Measurements from ENCODE around the gene CD34. TPM values are rescaled to one million over a fixed set of nuclear protein-coding genes. Genes with fewer than 3 reads are reported as not detected.

Gene CD34
- total RNA-seq, 1 donor from 2014 or later = 277 TPM

DNA sequence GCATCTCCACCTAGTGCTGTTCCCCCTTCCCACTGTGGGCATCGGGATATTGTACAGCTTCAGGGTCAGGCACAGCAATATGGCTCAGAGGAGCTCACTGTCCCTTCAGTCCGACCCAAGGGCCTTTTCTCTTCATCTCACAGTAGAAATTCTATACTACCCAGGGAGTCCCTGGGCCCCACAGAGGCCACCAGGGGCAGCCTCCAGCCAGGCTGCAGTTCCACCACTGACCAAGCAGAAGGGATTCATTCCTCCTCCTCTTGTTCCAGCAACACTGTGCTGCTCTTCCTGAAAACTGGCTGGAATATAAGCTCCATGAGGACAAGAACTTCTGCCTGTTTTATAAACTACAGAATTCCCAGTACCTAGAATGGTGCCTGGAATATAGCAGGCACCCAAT, 70.5 kb downstream of the CD34 start:
- Mint-ChIP-seq H3K4me3 (ENCODE audit: unreplicated experiment) (no peak overlapping the region), H3K27me3 (ENCODE audit: unreplicated experiment) (peaks cover 4% of the 10 kb centered on the region), H3K9me3 (ENCODE audit: unreplicated experiment) (no peaks in the 10 kb centered on the region), H3K4me1 (ENCODE audit: unreplicated experiment) (peaks cover 36% of the 10 kb centered on the region), H3K27ac (ENCODE audit: unreplicated experiment) (no peak overlapping the region), H3K36me3 (ENCODE audit: low read depth, unreplicated experiment) (peaks cover 54% of the 10 kb centered on the region)
- TF ChIP-seq, protein P1, sequence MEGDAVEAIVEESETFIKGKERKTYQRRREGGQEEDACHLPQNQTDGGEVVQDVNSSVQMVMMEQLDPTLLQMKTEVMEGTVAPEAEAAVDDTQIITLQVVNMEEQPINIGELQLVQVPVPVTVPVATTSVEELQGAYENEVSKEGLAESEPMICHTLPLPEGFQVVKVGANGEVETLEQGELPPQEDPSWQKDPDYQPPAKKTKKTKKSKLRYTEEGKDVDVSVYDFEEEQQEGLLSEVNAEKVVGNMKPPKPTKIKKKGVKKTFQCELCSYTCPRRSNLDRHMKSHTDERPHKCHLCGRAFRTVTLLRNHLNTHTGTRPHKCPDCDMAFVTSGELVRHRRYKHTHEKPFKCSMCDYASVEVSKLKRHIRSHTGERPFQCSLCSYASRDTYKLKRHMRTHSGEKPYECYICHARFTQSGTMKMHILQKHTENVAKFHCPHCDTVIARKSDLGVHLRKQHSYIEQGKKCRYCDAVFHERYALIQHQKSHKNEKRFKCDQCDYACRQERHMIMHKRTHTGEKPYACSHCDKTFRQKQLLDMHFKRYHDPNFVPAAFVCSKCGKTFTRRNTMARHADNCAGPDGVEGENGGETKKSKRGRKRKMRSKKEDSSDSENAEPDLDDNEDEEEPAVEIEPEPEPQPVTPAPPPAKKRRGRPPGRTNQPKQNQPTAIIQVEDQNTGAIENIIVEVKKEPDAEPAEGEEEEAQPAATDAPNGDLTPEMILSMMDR (IDR thresholded peaks at IDR 0.05; ENCODE audit: unreplicated experiment) = no peak
- DNase-seq (ENCODE audit: low spot score) = no peak

GRCh38 chr1:207839083-207839413, 71.9 kb downstream of the CD34 start:
- H3K27me3 Mint-ChIP-seq (ENCODE audit: unreplicated experiment) = peaks cover 4% of the 10 kb centered on the region
- H3K27ac Mint-ChIP-seq (ENCODE audit: unreplicated experiment) = no peak overlapping the region
- DNase-seq (ENCODE audit: low spot score) = no peak
- TF ChIP-seq, protein P1 (IDR thresholded peaks at IDR 0.05; ENCODE audit: unreplicated experiment) = no peak
- H3K4me1 Mint-ChIP-seq (ENCODE audit: unreplicated experiment) = peaks cover 47% of the 10 kb centered on the region
- peaks cover 55% of the 10 kb centered on the region for H3K36me3 Mint-ChIP-seq (ENCODE audit: low read depth, unreplicated experiment)
- H3K4me3 Mint-ChIP-seq (ENCODE audit: unreplicated experiment) = peak overlapping the region; percentile 39
- no peaks in the 10 kb centered on the region for H3K9me3 Mint-ChIP-seq (ENCODE audit: unreplicated experiment)

DNA sequence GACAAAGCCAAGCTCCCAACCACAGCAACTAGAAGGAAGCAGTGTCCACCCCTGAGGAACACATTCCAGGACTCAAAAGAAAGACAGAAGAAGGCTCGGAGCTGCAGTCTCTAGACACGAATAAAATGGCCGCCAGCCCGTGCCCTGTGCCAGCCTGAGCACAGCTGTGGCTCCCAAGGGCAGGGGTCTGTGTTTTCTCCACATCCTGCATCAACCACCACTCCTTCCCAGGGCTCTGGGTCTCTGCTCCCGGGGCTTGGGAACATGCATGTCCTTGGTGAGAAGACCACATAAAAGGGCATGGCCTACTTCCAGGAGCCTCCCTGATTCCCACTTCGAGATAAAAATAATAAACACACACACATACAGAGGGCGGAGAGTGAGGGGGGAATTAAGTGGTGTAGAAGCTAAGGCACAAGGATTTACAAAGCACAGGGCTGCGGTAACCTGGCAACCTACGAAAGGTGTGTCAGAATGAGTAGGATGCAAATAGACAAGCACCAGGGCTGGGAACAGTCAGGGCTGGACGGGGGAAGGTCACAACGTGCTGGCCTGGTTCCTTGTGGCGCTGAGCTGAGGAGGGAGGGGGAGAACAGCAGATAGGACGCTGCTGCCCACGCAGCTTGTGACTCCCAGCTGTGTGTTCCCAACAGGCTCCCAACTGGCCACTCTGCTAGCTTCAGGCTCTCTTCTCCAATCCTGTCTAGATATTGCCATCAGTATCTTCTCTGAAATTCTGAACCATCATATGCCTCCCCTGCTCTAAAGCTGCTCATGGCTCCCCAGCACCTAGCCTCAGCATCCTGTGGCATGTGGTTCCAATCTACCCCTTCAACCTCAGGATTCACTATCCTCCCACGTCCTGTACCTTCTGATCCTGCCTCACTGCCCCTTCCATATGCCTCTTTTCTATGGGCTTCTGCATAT, 72.5 kb downstream of the CD34 start:
- TF ChIP-seq, protein P1 (IDR thresholded peaks at IDR 0.05; ENCODE audit: unreplicated experiment) = no peak
- Mint-ChIP-seq H3K27ac (ENCODE audit: unreplicated experiment) (peak overlapping the region; percentile 87), H3K36me3 (ENCODE audit: low read depth, unreplicated experiment) (peaks cover 49% of the 10 kb centered on the region), H3K4me3 (ENCODE audit: unreplicated experiment) (peak overlapping the region; percentile 67), H3K27me3 (ENCODE audit: unreplicated experiment) (peaks cover 2% of the 10 kb centered on the region), H3K4me1 (ENCODE audit: unreplicated experiment) (peaks cover 46% of the 10 kb centered on the region), H3K9me3 (ENCODE audit: unreplicated experiment) (no peaks in the 10 kb centered on the region)
- no peak for DNase-seq (ENCODE audit: low spot score)

GRCh38 chr1:207837673-207838072, 73.3 kb downstream of the CD34 start:
- Mint-ChIP-seq H3K4me1 (ENCODE audit: unreplicated experiment) (peaks cover 53% of the 10 kb centered on the region), H3K27me3 (ENCODE audit: unreplicated experiment) (peaks cover 5% of the 10 kb centered on the region), H3K9me3 (ENCODE audit: unreplicated experiment) (no peaks in the 10 kb centered on the region), H3K27ac (ENCODE audit: unreplicated experiment) (peak overlapping the region; percentile 87), H3K4me3 (ENCODE audit: unreplicated experiment) (peak overlapping the region; percentile 67), H3K36me3 (ENCODE audit: low read depth, unreplicated experiment) (peaks cover 47% of the 10 kb centered on the region)
- DNase-seq (ENCODE audit: low spot score) = no peak
- TF ChIP-seq, protein P1 (IDR thresholded peaks at IDR 0.05; ENCODE audit: unreplicated experiment) = no peak
